Lung (tissue), 12 donors: Measurements from ENCODE around the gene KRT40. TPM values are rescaled to one million over a fixed set of nuclear protein-coding genes. Genes with fewer than 3 reads are reported as not detected.

Source experiments
- ATAC-seq: fragments of 200-7000 bp; cut with Tn5 transposase; one replicate; pipeline ENCODE4 v1.9.1; 2020; ENCODE audit warnings: moderate number of reproducible peaks; ENCODE audit not compliant: insufficient read depth, low FRiP score
- DNase-seq, 3 donors: peaks; one replicate each; pipeline ENCODE4 v3.0.0-alpha.2; 2013 to 2017
- H3K27ac ChIP-seq, 2 donors: one replicate each; pipeline ENCODE4 v1.5.1; 2013; ENCODE audit warnings: mild to moderate bottlenecking in 2 of 2, moderate library complexity in 2 of 2, control low read depth in 1 of 2, inconsistent platforms in 1 of 2, low read depth in 1 of 2, low read length in 1 of 2
- H3K27me3 ChIP-seq, 3 donors: one replicate each; pipeline ENCODE4 v1.5.1; 2013; ENCODE audit warnings: low read length in 2 of 3; ENCODE audit not compliant: control insufficient read depth in 3 of 3, insufficient read depth in 3 of 3
- H3K36me3 ChIP-seq, 4 donors: one replicate each; pipeline ENCODE4 v1.5.1; 2013; ENCODE audit warnings: low read length in 4 of 4, mild to moderate bottlenecking in 1 of 4, moderate library complexity in 1 of 4; ENCODE audit not compliant: control insufficient read depth in 4 of 4, insufficient read depth in 4 of 4
- H3K4me1 ChIP-seq, 5 donors: one replicate each; pipeline ENCODE4 v1.5.1; 2013; ENCODE audit warnings: low read length in 5 of 5, mild to moderate bottlenecking in 2 of 5, moderate library complexity in 1 of 5; ENCODE audit not compliant: control insufficient read depth in 5 of 5, insufficient read depth in 5 of 5
- H3K4me3 ChIP-seq: one replicate; pipeline ENCODE4 v1.5.1; 2013; ENCODE audit warnings: mild to moderate bottlenecking, control low read depth, moderate library complexity
- H3K9ac ChIP-seq, 2 donors: one replicate each; pipeline ENCODE4 v1.5.1; 2013; ENCODE audit warnings: low read length in 2 of 2, control low read depth in 1 of 2; ENCODE audit not compliant: insufficient read depth in 1 of 2
- H3K9me3 ChIP-seq, 4 donors: one replicate each; pipeline ENCODE4 v1.5.1; 2013; ENCODE audit warnings: low read length in 3 of 4, mild to moderate bottlenecking in 1 of 4, moderate library complexity in 1 of 4; ENCODE audit not compliant: control insufficient read depth in 4 of 4, insufficient read depth in 3 of 4
- WGBS, 2 donors: extraction: QIAGEN DNeasy Blood & Tissue Kit; methylation state at CpG; one replicate each; pipeline ENCODE4 v1.1.7; 2013; 5-methylcytosine and 5-hydroxymethylcytosine counted together
- polyA plus RNA-seq, 2 donors: library from polyadenylated mRNA; stranded (reverse); fragments of 200-250 nt; gene quantifications; one replicate each; pipeline ENCODE4 v1.2.1, GENCODE V29; 2013
- total RNA-seq, 2 donors: library from RNA; depleted of rRNA in 1 of 2; stranded (reverse); fragments of >200 nt in 1 of 2; gene quantifications; one replicate each; pipeline ENCODE4 v1.2.1, GENCODE V29; 2014 to 2021
- TF ChIP-seq, protein P1 (sequence below): IDR thresholded peaks from 2 replicates; pipeline ENCODE4 v1.5.1; 2012; ENCODE audit warnings: mild to moderate bottlenecking; ENCODE audit errors: control extremely low read depth, extremely low read depth
- donor health status: control.
- donor health status: control.
- donor health status: Bipolar disorder and iron deficiency.
- donor health status: healthy.
- donor health status: DM: yes; HTN: yes; CAD: no.

KRT40 gene
- total and polyA plus RNA-seq, 4 donors, result 0.09 to 0.31 TPM; not detected in 2

DNA sequence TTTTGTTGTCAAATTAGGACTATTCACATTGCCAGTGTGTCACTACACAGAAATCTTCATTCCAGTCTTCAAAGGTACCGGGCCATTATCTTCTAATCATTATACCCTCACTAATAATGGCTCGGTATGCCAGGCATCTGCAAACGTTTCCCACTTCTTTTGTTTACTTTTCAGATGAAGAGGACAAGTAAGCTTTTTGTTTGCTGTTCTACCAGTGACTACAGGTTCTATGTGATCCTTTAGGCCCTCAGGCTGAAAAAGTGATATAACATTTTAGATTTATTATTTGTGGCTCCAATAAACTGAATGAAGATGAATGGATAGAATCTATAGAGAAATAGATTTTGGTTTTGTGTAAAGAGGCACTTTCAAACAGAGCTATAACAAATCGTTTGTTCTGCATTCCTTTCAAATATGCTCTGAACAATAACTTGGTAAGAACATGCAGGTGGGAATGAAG lies 25.2 kb upstream of the KRT40 start:
- DNase-seq (peak in 1 of 3 donors; percentile 2), ATAC-seq (no peak)
- TF ChIP-seq, protein P1, sequence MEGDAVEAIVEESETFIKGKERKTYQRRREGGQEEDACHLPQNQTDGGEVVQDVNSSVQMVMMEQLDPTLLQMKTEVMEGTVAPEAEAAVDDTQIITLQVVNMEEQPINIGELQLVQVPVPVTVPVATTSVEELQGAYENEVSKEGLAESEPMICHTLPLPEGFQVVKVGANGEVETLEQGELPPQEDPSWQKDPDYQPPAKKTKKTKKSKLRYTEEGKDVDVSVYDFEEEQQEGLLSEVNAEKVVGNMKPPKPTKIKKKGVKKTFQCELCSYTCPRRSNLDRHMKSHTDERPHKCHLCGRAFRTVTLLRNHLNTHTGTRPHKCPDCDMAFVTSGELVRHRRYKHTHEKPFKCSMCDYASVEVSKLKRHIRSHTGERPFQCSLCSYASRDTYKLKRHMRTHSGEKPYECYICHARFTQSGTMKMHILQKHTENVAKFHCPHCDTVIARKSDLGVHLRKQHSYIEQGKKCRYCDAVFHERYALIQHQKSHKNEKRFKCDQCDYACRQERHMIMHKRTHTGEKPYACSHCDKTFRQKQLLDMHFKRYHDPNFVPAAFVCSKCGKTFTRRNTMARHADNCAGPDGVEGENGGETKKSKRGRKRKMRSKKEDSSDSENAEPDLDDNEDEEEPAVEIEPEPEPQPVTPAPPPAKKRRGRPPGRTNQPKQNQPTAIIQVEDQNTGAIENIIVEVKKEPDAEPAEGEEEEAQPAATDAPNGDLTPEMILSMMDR, result no peak
- no peak overlapping the region for H3K4me3 ChIP-seq
- H3K36me3 ChIP-seq, result no peaks in the 10 kb centered on the region
- no peaks in the 10 kb centered on the region for H3K9me3 ChIP-seq
- peaks cover 0 to 5% (median 0%) of the 10 kb centered on the region in 5 donors for H3K4me1 ChIP-seq
- WGBS, 2 donors, result 43 to 79% methylated on average over 4 of the region's 4 CpGs
- no peak overlapping the region for H3K27ac ChIP-seq
- H3K27me3 ChIP-seq, result no peaks in the 10 kb centered on the region
- no peak overlapping the region for H3K9ac ChIP-seq

DNA sequence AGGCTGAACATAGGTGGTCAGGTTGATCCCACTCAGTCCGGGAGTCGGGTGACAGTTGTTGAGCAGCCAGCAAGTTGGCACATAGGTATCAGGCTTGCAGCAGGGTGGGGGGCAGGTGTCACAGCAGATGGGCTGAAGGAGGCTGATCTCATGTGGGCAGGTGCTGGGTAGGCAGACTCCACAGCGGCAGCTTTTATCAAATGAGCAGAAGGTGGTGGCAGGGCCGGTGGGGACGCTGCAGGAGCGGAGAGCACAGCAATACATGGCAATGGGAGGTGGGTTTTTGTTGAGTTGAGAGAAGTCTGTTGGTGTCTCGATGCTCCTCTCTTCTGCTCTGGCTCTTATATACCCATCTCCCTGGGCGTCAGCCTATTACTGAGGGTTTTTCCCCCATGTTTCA lies 24.7 kb upstream of the KRT40 start, which contains the start of gene KRTAP3-1:
KRTAP3-1 (minus strand) TSS at position 318 of the 400 bp plus-strand sequence; CDS start at position 264, 54 bp downstream.
- TF ChIP-seq, protein P1, result no peak
- WGBS, 2 donors, result 83 to 90% methylated on average over 8 of the region's 8 CpGs
- ATAC-seq (no peak), DNase-seq (no peak)
- Histone ChIP-seq H3K4me1 (peaks cover 0 to 5% (median 0%) of the 10 kb centered on the region in 5 donors), H3K9ac (no peak within 1 kb of the TSS), H3K27ac (no peak within 1 kb of the TSS), H3K27me3 (no peaks in the 10 kb centered on the region), H3K4me3 (no peak within 1 kb of the TSS), H3K9me3 (no peaks in the 10 kb centered on the region), H3K36me3 (no peaks in the 10 kb centered on the region)

DNA sequence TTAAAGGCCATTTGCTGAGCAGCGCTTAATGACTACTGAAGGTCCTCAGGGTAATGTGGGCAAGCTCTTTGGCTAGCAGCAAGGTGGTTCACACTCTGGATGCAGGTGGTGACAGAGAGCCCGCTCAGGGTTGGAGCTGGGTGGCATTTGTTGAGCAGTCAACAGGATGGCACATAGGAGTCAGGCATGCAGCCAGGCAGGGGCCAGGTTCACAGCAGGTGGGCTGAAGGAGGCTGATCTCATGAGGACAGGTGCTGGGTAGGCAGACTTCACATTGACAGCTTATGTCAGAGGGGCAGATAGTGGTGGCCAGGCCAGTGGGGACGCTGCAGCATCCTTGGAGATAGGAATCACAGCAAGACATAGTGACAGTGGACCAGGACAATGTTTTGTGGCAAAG lies 20.3 kb upstream of the KRT40 start:
- Histone ChIP-seq H3K27me3 (no peaks in the 10 kb centered on the region), H3K9me3 (no peaks in the 10 kb centered on the region), H3K4me1 (peaks cover 0 to under 1% (median 0%) of the 10 kb centered on the region in 5 donors), H3K36me3 (no peaks in the 10 kb centered on the region), H3K27ac (no peak overlapping the region), H3K4me3 (no peak overlapping the region), H3K9ac (no peak overlapping the region)
- TF ChIP-seq, protein P1, result no peak
- ATAC-seq (no peak), DNase-seq (no peak)
- 92 to 96% methylated on average over 3 of the region's 3 CpGs for WGBS, 2 donors

DNA sequence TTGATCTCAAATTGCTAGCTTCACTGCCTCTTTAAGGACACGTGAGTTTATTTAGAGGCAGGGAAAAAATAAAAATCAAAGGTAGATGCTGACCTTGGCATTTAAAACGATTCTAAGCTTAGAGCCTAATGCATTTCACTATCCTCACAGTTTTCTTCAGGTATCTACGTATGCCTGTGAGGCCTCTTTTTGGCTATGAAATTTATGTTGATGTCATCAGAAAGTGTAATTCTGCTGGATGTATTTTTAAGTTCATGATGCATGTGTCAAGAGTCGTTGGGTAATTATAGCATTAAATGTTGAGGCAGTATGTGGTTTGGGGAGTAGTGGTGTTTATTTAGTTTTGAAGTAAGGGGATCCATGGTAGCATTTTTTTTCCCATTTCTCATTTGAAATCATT lies 19.8 kb upstream of the KRT40 start:
- Histone ChIP-seq H3K9ac (no peak overlapping the region), H3K4me1 (no peaks in the 10 kb centered on the region), H3K36me3 (no peaks in the 10 kb centered on the region), H3K9me3 (no peaks in the 10 kb centered on the region), H3K27me3 (no peaks in the 10 kb centered on the region), H3K4me3 (no peak overlapping the region), H3K27ac (no peak overlapping the region)
- TF ChIP-seq, protein P1, result no peak
- DNase-seq, result no peak
- no peak for ATAC-seq
- WGBS, 2 donors, result 71 to 83% methylated on average over 4 of the region's 4 CpGs
